GM23338 (cell line): ENCODE data around the gene RRH.
"Not testable (repeated sequence)": the region's sequence is repeated elsewhere in the genome, so short reads cannot be mapped to it uniquely, and the experiment has no call there.

Source experiments
- CREB1 ChIP-seq: fragments of 250-450 bp; sonication (Bioruptor Pico); IDR thresholded peaks from 2 replicates; pipeline ENCODE4 v1.5.0; 2020; ENCODE audit warnings: low read depth, mild to moderate bottlenecking, moderate library complexity
- EZH2 ChIP-seq: fragments of 200-600 bp; sonication (generic); IDR thresholded peaks from one replicate; pipeline ENCODE4 v1.8.0; 2017; ENCODE audit warnings: antibody characterized with exemption, mild to moderate bottlenecking, low read depth; ENCODE audit not compliant: unreplicated experiment
- EZH2phosphoT487 ChIP-seq: fragments of 200-600 bp; sonication (generic); IDR thresholded peaks from one replicate; pipeline ENCODE4 v1.8.1; 2018; ENCODE audit warnings: antibody characterized with exemption; ENCODE audit not compliant: unreplicated experiment
- JUNB ChIP-seq: IDR thresholded peaks from one replicate; pipeline ENCODE4 v1.6.1; 2016; ENCODE audit warnings: antibody characterized with exemption; ENCODE audit not compliant: unreplicated experiment
- POLR2AphosphoS5 ChIP-seq: IDR thresholded peaks from 2 replicates; pipeline ENCODE4 v1.6.1; 2016; ENCODE audit warnings: antibody characterized with exemption, low read depth
- ZNF114 ChIP-seq: fragments of 250-450 bp; sonication (Bioruptor Pico); IDR thresholded peaks from 2 replicates; pipeline ENCODE4 v1.5.0; 2020; ENCODE audit warnings: mild to moderate bottlenecking, moderate library complexity
- ZNF331 ChIP-seq: fragments of 250-450 bp; sonication (Bioruptor Pico); IDR thresholded peaks from 2 replicates; pipeline ENCODE4 v1.5.0; 2020; ENCODE audit warnings: low read depth, mild to moderate bottlenecking, moderate library complexity
- TF ChIP-seq, protein P1 (sequence below), 2 experiments: fragments of 200-600 bp in 1 of 2; sonication (generic) in 1 of 2; conservative IDR thresholded peaks; 2 replicates each; pipeline versions ENCODE4 v1.5.1 to v1.6.1; 2016 to 2017; ENCODE audit warnings: antibody characterized with exemption in 2 of 2, low read depth in 2 of 2, mild to moderate bottlenecking in 2 of 2, moderate library complexity in 1 of 2
- TF ChIP-seq, protein P2 (sequence below): IDR thresholded peaks from one replicate; pipeline ENCODE4 v1.6.1; 2018; ENCODE audit warnings: antibody characterized with exemption; ENCODE audit not compliant: unreplicated experiment
- TF ChIP-seq, protein P3 (sequence below): IDR thresholded peaks from 2 replicates; pipeline ENCODE4 v1.6.1; 2016; ENCODE audit warnings: antibody characterized with exemption

DNA sequence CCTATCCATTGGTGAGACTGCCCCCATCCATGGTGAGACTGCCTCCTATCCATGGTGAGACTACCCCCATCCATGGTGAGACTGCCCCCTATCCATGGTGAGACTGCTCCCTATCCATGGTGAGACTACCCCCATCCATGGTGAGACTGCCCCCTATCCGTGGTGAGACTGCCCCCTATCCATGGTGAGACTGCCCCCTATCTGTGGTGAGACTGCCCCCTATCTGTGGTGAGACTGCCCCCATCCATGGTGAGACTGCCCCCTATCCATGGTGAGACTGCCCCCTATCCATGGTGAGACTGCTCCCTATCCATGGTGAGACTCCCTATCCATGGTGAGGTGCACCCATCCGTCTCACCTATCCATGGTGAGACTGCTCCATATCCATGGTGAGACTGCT is 47.8 kb downstream of the RRH start:
- TF ChIP-seq, protein P1, sequence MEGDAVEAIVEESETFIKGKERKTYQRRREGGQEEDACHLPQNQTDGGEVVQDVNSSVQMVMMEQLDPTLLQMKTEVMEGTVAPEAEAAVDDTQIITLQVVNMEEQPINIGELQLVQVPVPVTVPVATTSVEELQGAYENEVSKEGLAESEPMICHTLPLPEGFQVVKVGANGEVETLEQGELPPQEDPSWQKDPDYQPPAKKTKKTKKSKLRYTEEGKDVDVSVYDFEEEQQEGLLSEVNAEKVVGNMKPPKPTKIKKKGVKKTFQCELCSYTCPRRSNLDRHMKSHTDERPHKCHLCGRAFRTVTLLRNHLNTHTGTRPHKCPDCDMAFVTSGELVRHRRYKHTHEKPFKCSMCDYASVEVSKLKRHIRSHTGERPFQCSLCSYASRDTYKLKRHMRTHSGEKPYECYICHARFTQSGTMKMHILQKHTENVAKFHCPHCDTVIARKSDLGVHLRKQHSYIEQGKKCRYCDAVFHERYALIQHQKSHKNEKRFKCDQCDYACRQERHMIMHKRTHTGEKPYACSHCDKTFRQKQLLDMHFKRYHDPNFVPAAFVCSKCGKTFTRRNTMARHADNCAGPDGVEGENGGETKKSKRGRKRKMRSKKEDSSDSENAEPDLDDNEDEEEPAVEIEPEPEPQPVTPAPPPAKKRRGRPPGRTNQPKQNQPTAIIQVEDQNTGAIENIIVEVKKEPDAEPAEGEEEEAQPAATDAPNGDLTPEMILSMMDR (conservative IDR thresholded peaks at IDR 0.05; ENCODE audit: low read depth in 2 of 2) = not testable (repeated sequence)
- TF ChIP-seq ZNF114 (CRISPR knock-in tag); EZH2phosphoT487; POLR2AphosphoS5; EZH2; CREB1 (CRISPR knock-in tag); JUNB; ZNF331 (CRISPR knock-in tag): not testable (repeated sequence)
- TF ChIP-seq, protein P2, sequence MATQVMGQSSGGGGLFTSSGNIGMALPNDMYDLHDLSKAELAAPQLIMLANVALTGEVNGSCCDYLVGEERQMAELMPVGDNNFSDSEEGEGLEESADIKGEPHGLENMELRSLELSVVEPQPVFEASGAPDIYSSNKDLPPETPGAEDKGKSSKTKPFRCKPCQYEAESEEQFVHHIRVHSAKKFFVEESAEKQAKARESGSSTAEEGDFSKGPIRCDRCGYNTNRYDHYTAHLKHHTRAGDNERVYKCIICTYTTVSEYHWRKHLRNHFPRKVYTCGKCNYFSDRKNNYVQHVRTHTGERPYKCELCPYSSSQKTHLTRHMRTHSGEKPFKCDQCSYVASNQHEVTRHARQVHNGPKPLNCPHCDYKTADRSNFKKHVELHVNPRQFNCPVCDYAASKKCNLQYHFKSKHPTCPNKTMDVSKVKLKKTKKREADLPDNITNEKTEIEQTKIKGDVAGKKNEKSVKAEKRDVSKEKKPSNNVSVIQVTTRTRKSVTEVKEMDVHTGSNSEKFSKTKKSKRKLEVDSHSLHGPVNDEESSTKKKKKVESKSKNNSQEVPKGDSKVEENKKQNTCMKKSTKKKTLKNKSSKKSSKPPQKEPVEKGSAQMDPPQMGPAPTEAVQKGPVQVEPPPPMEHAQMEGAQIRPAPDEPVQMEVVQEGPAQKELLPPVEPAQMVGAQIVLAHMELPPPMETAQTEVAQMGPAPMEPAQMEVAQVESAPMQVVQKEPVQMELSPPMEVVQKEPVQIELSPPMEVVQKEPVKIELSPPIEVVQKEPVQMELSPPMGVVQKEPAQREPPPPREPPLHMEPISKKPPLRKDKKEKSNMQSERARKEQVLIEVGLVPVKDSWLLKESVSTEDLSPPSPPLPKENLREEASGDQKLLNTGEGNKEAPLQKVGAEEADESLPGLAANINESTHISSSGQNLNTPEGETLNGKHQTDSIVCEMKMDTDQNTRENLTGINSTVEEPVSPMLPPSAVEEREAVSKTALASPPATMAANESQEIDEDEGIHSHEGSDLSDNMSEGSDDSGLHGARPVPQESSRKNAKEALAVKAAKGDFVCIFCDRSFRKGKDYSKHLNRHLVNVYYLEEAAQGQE = not testable (repeated sequence)
- TF ChIP-seq, protein P3, sequence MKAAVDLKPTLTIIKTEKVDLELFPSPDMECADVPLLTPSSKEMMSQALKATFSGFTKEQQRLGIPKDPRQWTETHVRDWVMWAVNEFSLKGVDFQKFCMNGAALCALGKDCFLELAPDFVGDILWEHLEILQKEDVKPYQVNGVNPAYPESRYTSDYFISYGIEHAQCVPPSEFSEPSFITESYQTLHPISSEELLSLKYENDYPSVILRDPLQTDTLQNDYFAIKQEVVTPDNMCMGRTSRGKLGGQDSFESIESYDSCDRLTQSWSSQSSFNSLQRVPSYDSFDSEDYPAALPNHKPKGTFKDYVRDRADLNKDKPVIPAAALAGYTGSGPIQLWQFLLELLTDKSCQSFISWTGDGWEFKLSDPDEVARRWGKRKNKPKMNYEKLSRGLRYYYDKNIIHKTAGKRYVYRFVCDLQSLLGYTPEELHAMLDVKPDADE = not testable (repeated sequence)
